H1 (cell line): Measurements from ENCODE around the gene CD44. TPM values are rescaled to one million over a fixed set of nuclear protein-coding genes. Genes with fewer than 3 reads are reported as not detected.

Experiments
- CTCF ChIA-PET: fragments of 300-600 bp; sonication (Branson Sonifier 250); formaldehyde crosslinking; loops from one replicate; lab custom pipeline; 2021; ENCODE audit not compliant: partially characterized antibody; lab: Charles Lee
- POLR2A ChIA-PET: fragments of 300-600 bp; sonication (Branson Sonifier 250); formaldehyde crosslinking; loops from one replicate; lab custom pipeline; 2021; ENCODE audit warnings: inconsistent platforms; ENCODE audit not compliant: partially characterized antibody; lab: Charles Lee
- DNase-seq, 2 experiments: peaks; one replicate each; pipeline versions ENCODE4 v3.0.0 to v3.0.0-alpha.2; 2010 to 2022; ENCODE audit warnings: low spot score in 2 of 2, low read depth in 1 of 2, mixed read lengths in 1 of 2
- FAIRE-seq: peaks from 2 replicates; lab custom pipeline; 2011; peaks lifted over from hg19 to GRCh38; lab: Jason Lieb, UNC
- H2AFZ ChIP-seq: 2 replicates; pipeline ENCODE4 v1.8.1; 2012; ENCODE audit warnings: low read length, inconsistent platforms
- H2AK5ac ChIP-seq: 2 replicates; pipeline ENCODE4 v1.6.1; 2013; ENCODE audit warnings: low read depth, low read length
- H2BK120ac ChIP-seq: replicated peaks from 2 replicates; pipeline ENCODE3; 2013; ENCODE audit warnings: low read depth, low read length, inconsistent platforms
- H2BK12ac ChIP-seq: 2 replicates; pipeline ENCODE4 v1.6.1; 2013; ENCODE audit warnings: low read depth, low read length
- H2BK15ac ChIP-seq: 2 replicates; pipeline ENCODE4 v1.6.1; 2013; ENCODE audit warnings: low read length
- H2BK20ac ChIP-seq: 2 replicates; pipeline ENCODE4 v1.6.1; 2013; ENCODE audit warnings: low read length
- H2BK5ac ChIP-seq: 2 replicates; pipeline ENCODE4 v1.6.1; 2013; ENCODE audit warnings: low read depth, low read length
- H3K14ac ChIP-seq: 2 replicates; pipeline ENCODE4 v1.6.1; 2013; ENCODE audit warnings: inconsistent platforms; ENCODE audit not compliant: insufficient read length
- H3K18ac ChIP-seq: 2 replicates; pipeline ENCODE4 v1.6.1; 2013; ENCODE audit warnings: low read length; ENCODE audit errors: extremely low read depth
- H3K23ac ChIP-seq: 2 replicates; pipeline ENCODE4 v1.6.1; 2013; ENCODE audit warnings: inconsistent platforms; ENCODE audit not compliant: insufficient read length
- H3K23me2 ChIP-seq: 2 replicates; pipeline ENCODE4 v1.6.1; 2013; ENCODE audit warnings: low read depth, low read length
- H3K27ac ChIP-seq: 2 replicates; pipeline ENCODE4 v1.6.1; 2011; ENCODE audit warnings: low read depth, low read length, inconsistent platforms
- H3K27me3 ChIP-seq, 4 experiments: replicated peaks in 1 of 4; 1 replicate in 1 of 4; 2 replicates in 3 of 4; pipeline versions ENCODE4 v1.6.1 to v1.8.1; 2011 to 2013; ENCODE audit warnings: low read length in 3 of 4, mild to moderate bottlenecking in 3 of 4, inconsistent platforms in 2 of 4, mixed read lengths in 2 of 4, moderate library complexity in 1 of 4; ENCODE audit not compliant: control insufficient read depth in 3 of 4, insufficient read depth in 3 of 4; ENCODE audit errors: extremely low read depth in 1 of 4
- H3K36me3 ChIP-seq, 4 experiments: 2 replicates each; pipeline versions ENCODE4 v1.6.1 to v1.8.1; 2011 to 2013; ENCODE audit warnings: mild to moderate bottlenecking in 4 of 4, low read length in 3 of 4, moderate library complexity in 2 of 4, control low read depth in 1 of 4, inconsistent platforms in 1 of 4; ENCODE audit not compliant: insufficient read depth in 4 of 4, control insufficient read depth in 2 of 4
- H3K4ac ChIP-seq: replicated peaks from 2 replicates; pipeline ENCODE3; 2013; ENCODE audit warnings: low read length, low read depth, mixed read lengths, inconsistent platforms; ENCODE audit not compliant: insufficient read length
- H3K4me1 ChIP-seq, 4 experiments: replicated peaks in 1 of 4; 1 replicate in 1 of 4; 2 replicates in 3 of 4; pipeline versions ENCODE4 v1.6.1 to v1.8.1; 2011 to 2013; ENCODE audit warnings: low read length in 3 of 4, inconsistent platforms in 2 of 4, mixed read lengths in 1 of 4; ENCODE audit not compliant: insufficient read depth in 4 of 4, control insufficient read depth in 3 of 4
- H3K4me2 ChIP-seq, 2 experiments: 2 replicates each; pipeline versions ENCODE4 v1.6.1 to v1.8.1; 2011 to 2013; ENCODE audit warnings: low read depth in 2 of 2, low read length in 2 of 2, control low read depth in 1 of 2, inconsistent platforms in 1 of 2, mild to moderate bottlenecking in 1 of 2; ENCODE audit not compliant: insufficient read depth in 1 of 2
- H3K4me3 ChIP-seq, 4 experiments: fragments of 200-600, 300-600 bp in 1 of 4; sonication (generic), shearing (Covaris generic), sonication (Bioruptor Twin) in 1 of 4; 2 replicates each; pipeline versions ENCODE4 v1.5.1 to v1.8.1; 2011 to 2016; ENCODE audit warnings: low read length in 4 of 4, low read depth in 3 of 4, control low read depth in 2 of 4, inconsistent platforms in 2 of 4, mild to moderate bottlenecking in 2 of 4, mixed read lengths in 1 of 4, moderate library complexity in 1 of 4; ENCODE audit not compliant: insufficient read depth in 2 of 4; ENCODE audit errors: extremely low read depth in 1 of 4
- H3K56ac ChIP-seq: replicated peaks from 2 replicates; pipeline ENCODE3; 2013; ENCODE audit warnings: low read depth, mild to moderate bottlenecking, mixed read lengths, low read length, inconsistent platforms; ENCODE audit not compliant: insufficient read length
- H3K79me1 ChIP-seq: 2 replicates; pipeline ENCODE4 v1.6.1; 2013; ENCODE audit warnings: low read depth, low read length, control low read depth
- H3K79me2 ChIP-seq, 2 experiments: 2 replicates each; pipeline versions ENCODE4 v1.6.1 to v1.8.1; 2012 to 2013; ENCODE audit warnings: low read length in 2 of 2, mild to moderate bottlenecking in 2 of 2, inconsistent platforms in 1 of 2; ENCODE audit not compliant: insufficient read depth in 2 of 2, control insufficient read depth in 1 of 2
- H3K9ac ChIP-seq, 4 experiments: replicated peaks in 1 of 4; 1 replicate in 1 of 4; 2 replicates in 3 of 4; pipeline versions ENCODE4 v1.6.1 to v1.8.1; 2011 to 2013; ENCODE audit warnings: low read depth in 3 of 4, low read length in 3 of 4, control low read depth in 2 of 4, mild to moderate bottlenecking in 2 of 4, moderate library complexity in 2 of 4, inconsistent platforms in 1 of 4; ENCODE audit errors: extremely low read depth in 1 of 4
- H3K9me3 ChIP-seq, 2 experiments: 2 replicates each; pipeline versions ENCODE4 v1.6.1 to v1.8.1; 2012 to 2013; ENCODE audit warnings: mild to moderate bottlenecking in 2 of 2, moderate library complexity in 2 of 2, control low read depth in 1 of 2, inconsistent platforms in 1 of 2, low read depth in 1 of 2, low read length in 1 of 2, mixed read lengths in 1 of 2; ENCODE audit not compliant: insufficient read depth in 2 of 2
- H4K20me1 ChIP-seq, 2 experiments: replicated peaks in 1 of 2; 2 replicates each; pipeline versions ENCODE3 to v1.8.1; 2011 to 2013; ENCODE audit warnings: inconsistent platforms in 2 of 2, low read length in 2 of 2, mild to moderate bottlenecking in 1 of 2; ENCODE audit not compliant: insufficient read depth in 2 of 2, control insufficient read depth in 1 of 2
- H4K5ac ChIP-seq: 2 replicates; pipeline ENCODE4 v1.6.1; 2013; ENCODE audit warnings: low read length, low read depth, mixed read lengths, inconsistent platforms; ENCODE audit not compliant: insufficient read length
- H4K8ac ChIP-seq: 2 replicates; pipeline ENCODE4 v1.8.0; 2013; ENCODE audit warnings: mild to moderate bottlenecking, moderate library complexity, low read length, inconsistent platforms; ENCODE audit not compliant: insufficient read depth; ENCODE audit errors: extremely low read depth
- H4K91ac ChIP-seq: replicated peaks from 2 replicates; pipeline ENCODE3; 2013; ENCODE audit warnings: low read length, mixed read lengths, inconsistent platforms; ENCODE audit not compliant: insufficient read length
- BCL11A ChIP-seq, 2 experiments: IDR thresholded peaks; one replicate each; pipeline ENCODE4 v1.6.1; 2011; ENCODE audit warnings: low read depth in 2 of 2, low read length in 2 of 2, mild to moderate bottlenecking in 2 of 2
- BRCA1 ChIP-seq: IDR thresholded peaks from 2 replicates; pipeline ENCODE4 v1.6.1; 2012; ENCODE audit warnings: low read depth, low read length, improper control_type of control experiment
- CBX8 ChIP-seq: fragments of 300-800, 300-1000 bp; sonication (generic); IDR thresholded peaks from 2 replicates; pipeline ENCODE4 v1.7.1; 2016; ENCODE audit warnings: low read depth, low read length, borderline replicate concordance
- CEBPB ChIP-seq: IDR thresholded peaks from 2 replicates; pipeline ENCODE4 v1.6.1; 2012; ENCODE audit warnings: low read depth, low read length
- CHD2 ChIP-seq: IDR thresholded peaks from 2 replicates; pipeline ENCODE4 v1.6.1; 2012; ENCODE audit warnings: low read length, improper control_type of control experiment
- CREB1 ChIP-seq: IDR thresholded peaks from 2 replicates; pipeline ENCODE4 v1.6.1; 2012; ENCODE audit warnings: inconsistent platforms
- FOSL1 ChIP-seq: IDR thresholded peaks from 2 replicates; pipeline ENCODE4 v1.6.1; 2011; ENCODE audit warnings: mild to moderate bottlenecking, low read depth, low read length, moderate library complexity; ENCODE audit not compliant: insufficient read depth
- KDM1A ChIP-seq: fragments of 200-600, 300-600 bp; sonication (generic); IDR thresholded peaks from 2 replicates; pipeline ENCODE4 v1.7.1; 2016; ENCODE audit warnings: mild to moderate bottlenecking, low read length, borderline replicate concordance
- POLR2AphosphoS5 ChIP-seq: IDR thresholded peaks from 2 replicates; pipeline ENCODE4 v1.6.1; 2011; ENCODE audit warnings: low read depth, low read length
- SP1 ChIP-seq: IDR thresholded peaks from 2 replicates; pipeline ENCODE4 v1.6.1; 2011; ENCODE audit warnings: low read depth, low read length
- SP4 ChIP-seq: IDR thresholded peaks from 2 replicates; pipeline ENCODE4 v1.6.1; 2012; ENCODE audit warnings: low read length, inconsistent platforms
- TCF12 ChIP-seq: IDR thresholded peaks from 2 replicates; pipeline ENCODE4 v1.6.1; 2011; ENCODE audit warnings: low read depth, mild to moderate bottlenecking, low read length
- YY1 ChIP-seq: IDR thresholded peaks from 2 replicates; pipeline ENCODE4 v1.6.1; 2011; ENCODE audit warnings: low read depth, mild to moderate bottlenecking, low read length
- WGBS, 2 experiments: shearing (Covaris generic) in 1 of 2; methylation state at CpG; one replicate each; pipeline versions ENCODE4 v1.1.6 to v1.1.7; 2013 to 2015; ENCODE audit warnings: low lambda C conversion rate in 2 of 2, mixed read lengths in 2 of 2, inconsistent platforms in 1 of 2, low coverage in 1 of 2, missing lambda C conversion rate in 1 of 2; ENCODE audit not compliant: insufficient replicate concordance in 2 of 2, insufficient coverage in 1 of 2, insufficient read length in 1 of 2; ENCODE audit errors: extremely low coverage in 1 of 2, missing lambda C conversion rate in 1 of 2; 5-methylcytosine and 5-hydroxymethylcytosine counted together
- polyA plus RNA-seq, 7 experiments: library from polyadenylated mRNA; depleted of rRNA in 3 of 7; stranded (reverse) in 5 of 7; unstranded in 2 of 7; fragments of >200 nt in 5 of 7; fragments of 200-250 nt in 2 of 7; gene quantifications; 1 replicate in 5 of 7; 2 replicates in 1 of 7; 4 replicates in 1 of 7; pipeline versions ENCODE4 v1.2.1 to v1.2.3, GENCODE V29; 2011 to 2013; ENCODE audit warnings: missing spikeins in 2 of 7, mixed read lengths in 2 of 7
- total RNA-seq: library from RNA; stranded (reverse); fragmentation: NEBNext Ultra II Directional; extraction: Animal tissue kit (Norgen Biotek cat#: 25700); gene quantifications from 2 replicates; pipeline ENCODE4 v1.2.1, GENCODE V29; 2021
- TF ChIP-seq, protein P1 (sequence below): IDR thresholded peaks from 2 replicates; pipeline ENCODE4 v1.6.1; 2012; ENCODE audit warnings: inconsistent platforms

CD44 gene
- total and polyA plus RNA-seq, 2 of the 8 experiments (the other 6 are each of a cell fraction or from before 2014, with no cell fraction given), result 11.8 to 13.7 TPM

DNA sequence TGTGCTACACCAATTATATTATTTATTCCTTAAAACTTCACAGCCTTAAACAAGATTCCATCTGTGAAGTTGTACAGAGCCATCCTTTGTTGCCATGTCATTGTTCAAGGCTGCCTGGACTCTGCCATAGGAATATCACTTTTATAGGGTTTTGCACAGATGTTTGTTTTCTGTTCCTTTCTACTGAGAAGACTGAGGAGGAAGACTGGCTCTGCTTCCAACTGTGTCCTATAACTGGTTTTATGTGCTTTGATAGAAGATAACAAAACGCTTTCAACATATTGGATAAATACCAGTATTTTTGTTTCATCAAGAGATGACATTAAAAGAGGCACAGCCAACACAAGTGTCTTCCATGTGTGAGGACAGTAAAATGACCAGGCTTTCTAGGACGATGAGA is 120.6 kb downstream of the CD44 start:
- Histone ChIP-seq H3K14ac (no peak overlapping the region), H4K8ac (no peak overlapping the region), H3K4me3 (no peak overlapping the region), H2AK5ac (no peak overlapping the region), H3K4me1 (no peaks in the 10 kb centered on the region), H3K27ac (no peak overlapping the region), H2BK12ac (no peak overlapping the region), H4K20me1 (no peaks in the 10 kb centered on the region), H3K23me2 (no peaks in the 10 kb centered on the region), H3K9me3 (no peaks in the 10 kb centered on the region), H3K9ac (no peak overlapping the region), H4K5ac (no peak overlapping the region), H4K91ac (no peak overlapping the region), H2BK20ac (no peak overlapping the region), H3K4ac (no peak overlapping the region), H3K27me3 (no peaks in the 10 kb centered on the region), H3K79me1 (no peaks in the 10 kb centered on the region), H3K79me2 (no peaks in the 10 kb centered on the region), H3K23ac (no peak overlapping the region), H2BK120ac (no peak overlapping the region), H3K56ac (no peak overlapping the region), H2AFZ (no peak overlapping the region), H3K18ac (no peak overlapping the region), H2BK15ac (no peak overlapping the region), H3K4me2 (no peak overlapping the region), H3K36me3 (no peaks in the 10 kb centered on the region), H2BK5ac (no peak overlapping the region)
- no peak for TF ChIP-seq CREB1
- TF ChIP-seq, protein P1, sequence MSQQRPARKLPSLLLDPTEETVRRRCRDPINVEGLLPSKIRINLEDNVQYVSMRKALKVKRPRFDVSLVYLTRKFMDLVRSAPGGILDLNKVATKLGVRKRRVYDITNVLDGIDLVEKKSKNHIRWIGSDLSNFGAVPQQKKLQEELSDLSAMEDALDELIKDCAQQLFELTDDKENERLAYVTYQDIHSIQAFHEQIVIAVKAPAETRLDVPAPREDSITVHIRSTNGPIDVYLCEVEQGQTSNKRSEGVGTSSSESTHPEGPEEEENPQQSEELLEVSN, result no peak
- TF ChIP-seq BCL11A (IDR thresholded peaks at IDR 0.05; ENCODE audit: low read depth in 2 of 2, low read length in 2 of 2), result no peak
- TF ChIP-seq KDM1A, result no peak
- TF ChIP-seq BRCA1, result no peak
- TF ChIP-seq CEBPB, result no peak
- TF ChIP-seq SP1, result no peak
- no peak for TF ChIP-seq YY1
- TF ChIP-seq FOSL1, result no peak
- TF ChIP-seq CHD2, result no peak
- TF ChIP-seq TCF12, result no peak
- no peak for TF ChIP-seq SP4
- TF ChIP-seq POLR2AphosphoS5, result no peak
- no peak for TF ChIP-seq CBX8
- no peak for FAIRE-seq
- ChIA-PET CTCF (no interaction called here), POLR2A (no interaction called here)
- 80% methylated on average over 2 of the region's 2 CpGs; no CpG with 5 or more reads in 1 of the 2 experiments for WGBS, 2 experiments
- no peak for DNase-seq
